HepG2 (cell line): ENCODE measurements around the gene COL27A1. TPM values are rescaled to one million over a fixed set of nuclear protein-coding genes. Genes with fewer than 3 reads are reported as not detected.

Experiments
- ATF4 ChIP-seq, 2 experiments: fragments of 450-650 bp in 1 of 2; sonication (generic) in 1 of 2; formaldehyde crosslinking; IDR thresholded peaks; 2 replicates each; pipeline versions ENCODE4 v1.5.0 to v1.8.0; 2020 to 2022; ENCODE audit warnings: mild to moderate bottlenecking in 1 of 2, missing genetic modification reagents in 1 of 2
- ATM ChIP-seq: fragments of 450-650 bp; IDR thresholded peaks from 2 replicates; pipeline ENCODE4 v1.7.1; 2017; ENCODE audit warnings: mild to moderate bottlenecking, borderline replicate concordance
- CAMTA2 ChIP-seq: sonication (generic); formaldehyde crosslinking; IDR thresholded peaks from 2 replicates; pipeline ENCODE4 v1.4.0; 2020; ENCODE audit warnings: mild to moderate bottlenecking, missing genetic modification reagents, borderline replicate concordance
- CENPT ChIP-seq: sonication (generic); formaldehyde crosslinking; IDR thresholded peaks from 2 replicates; pipeline ENCODE4 v1.8.0; 2022; ENCODE audit warnings: low read depth, mild to moderate bottlenecking, moderate library complexity, missing genetic modification reagents
- DRAP1 ChIP-seq: IDR thresholded peaks from 2 replicates; pipeline ENCODE4 v1.6.1; 2016; ENCODE audit warnings: missing genetic modification reagents, missing compliant biosample characterization
- E2F5 ChIP-seq: sonication (generic); formaldehyde crosslinking; conservative IDR thresholded peaks from 2 replicates; pipeline ENCODE4 v1.4.0; 2020; ENCODE audit warnings: missing genetic modification reagents
- ETS1 ChIP-seq: sonication (generic); formaldehyde crosslinking; IDR thresholded peaks from 2 replicates; pipeline ENCODE4 v1.4.0; 2020; ENCODE audit warnings: missing genetic modification reagents
- FOSL1 ChIP-seq: sonication (generic); formaldehyde crosslinking; IDR thresholded peaks from 2 replicates; pipeline ENCODE4 v1.9.0; 2021; ENCODE audit warnings: missing genetic modification reagents, borderline replicate concordance
- HOXA5 ChIP-seq: sonication (generic); formaldehyde crosslinking; IDR thresholded peaks from 2 replicates; pipeline ENCODE4 v1.4.0; 2020; ENCODE audit warnings: missing genetic modification reagents
- KDM5B ChIP-seq: sonication (generic); formaldehyde crosslinking; IDR thresholded peaks from 2 replicates; pipeline ENCODE4 v1.4.0; 2020; ENCODE audit warnings: missing genetic modification reagents, mild to moderate bottlenecking, borderline replicate concordance
- MAX ChIP-seq: IDR thresholded peaks from 2 replicates; pipeline ENCODE4 v1.6.1; 2012; ENCODE audit warnings: inconsistent platforms
- MBNL3 ChIP-seq: fragments of 250-450 bp; sonication (Bioruptor Pico); conservative IDR thresholded peaks from 2 replicates; pipeline ENCODE4 v1.8.0; 2022; ENCODE audit warnings: mild to moderate bottlenecking, inconsistent platforms
- PTBP1 ChIP-seq: fragments of 200-400 bp; formaldehyde crosslinking; IDR thresholded peaks from 2 replicates; pipeline ENCODE4 v1.6.1; 2018; ENCODE audit warnings: low read length, low read depth; ENCODE audit not compliant: poor library complexity, severe bottlenecking
- SAFB2 ChIP-seq: sonication (generic); formaldehyde crosslinking; IDR thresholded peaks from 2 replicates; pipeline ENCODE4 v1.5.1; 2020; ENCODE audit warnings: missing genetic modification reagents, low read depth, mild to moderate bottlenecking, borderline replicate concordance
- SCMH1 ChIP-seq: sonication (generic); formaldehyde crosslinking; IDR thresholded peaks from 2 replicates; pipeline ENCODE4 v1.9.0; 2021; ENCODE audit warnings: missing genetic modification reagents, mild to moderate bottlenecking, borderline replicate concordance
- SIN3A ChIP-seq: IDR thresholded peaks from 2 replicates; pipeline ENCODE4 v1.6.1; 2011; ENCODE audit warnings: low read depth, mild to moderate bottlenecking, control low read depth, low read length, borderline replicate concordance
- SP2 ChIP-seq: sonication (generic); formaldehyde crosslinking; IDR thresholded peaks from 2 replicates; pipeline ENCODE4 v1.5.1; 2020; ENCODE audit warnings: mild to moderate bottlenecking, missing genetic modification reagents
- SSRP1 ChIP-seq: IDR thresholded peaks from 2 replicates; pipeline ENCODE4 v1.6.1; 2016; ENCODE audit warnings: control low read depth
- STAT5B ChIP-seq: sonication (generic); formaldehyde crosslinking; IDR thresholded peaks from 2 replicates; pipeline ENCODE4 v1.4.0; 2020; ENCODE audit warnings: missing genetic modification reagents
- TAF1 ChIP-seq: sonication (generic); formaldehyde crosslinking; IDR thresholded peaks from 2 replicates; pipeline ENCODE4 v1.4.0; 2020; ENCODE audit warnings: missing genetic modification reagents
- TARDBP ChIP-seq: sonication (generic); formaldehyde crosslinking; IDR thresholded peaks from 2 replicates; pipeline ENCODE4 v1.8.0; 2022; ENCODE audit warnings: mild to moderate bottlenecking, missing genetic modification reagents
- TRIM24 ChIP-seq: sonication (generic); formaldehyde crosslinking; IDR thresholded peaks from 2 replicates; pipeline ENCODE4 v1.8.0; 2022; ENCODE audit warnings: mild to moderate bottlenecking, missing genetic modification reagents
- ZMYM4 ChIP-seq: sonication (generic); formaldehyde crosslinking; IDR thresholded peaks from 2 replicates; pipeline ENCODE4 v1.8.1; 2023; ENCODE audit warnings: mild to moderate bottlenecking, missing genetic modification reagents
- ZNF160 ChIP-seq: sonication (generic); formaldehyde crosslinking; IDR thresholded peaks from 2 replicates; pipeline ENCODE4 v1.8.0; 2022; ENCODE audit warnings: mild to moderate bottlenecking, inconsistent platforms, missing genetic modification reagents
- ZNF232 ChIP-seq: sonication (generic); formaldehyde crosslinking; IDR thresholded peaks from 2 replicates; pipeline ENCODE4 v1.4.0; 2020; ENCODE audit warnings: missing genetic modification reagents, borderline replicate concordance
- ZNF282 ChIP-seq: fragments of 450-650 bp; IDR thresholded peaks from 2 replicates; pipeline ENCODE4 v1.6.1; 2018; ENCODE audit not compliant: partially characterized antibody
- ZNF296 ChIP-seq: sonication (generic); formaldehyde crosslinking; conservative IDR thresholded peaks from 2 replicates; pipeline ENCODE4 v1.5.0; 2020; ENCODE audit warnings: mild to moderate bottlenecking, missing genetic modification reagents
- ZNF333 ChIP-seq: sonication (generic); formaldehyde crosslinking; IDR thresholded peaks from 2 replicates; pipeline ENCODE4 v1.4.0; 2020; ENCODE audit warnings: mild to moderate bottlenecking, missing genetic modification reagents, borderline replicate concordance
- ZNF552 ChIP-seq: sonication (generic); formaldehyde crosslinking; IDR thresholded peaks from 2 replicates; pipeline ENCODE4 v1.9.0; 2022; ENCODE audit warnings: missing genetic modification reagents, mild to moderate bottlenecking, borderline replicate concordance
- polyA plus RNA-seq, 8 experiments: library from polyadenylated mRNA; depleted of rRNA in 3 of 8; stranded (reverse) in 7 of 8; unstranded in 1 of 8; fragments of >200 nt; fragmentation: Illumina TruSeq in 4 of 8; extraction: Trizol in 4 of 8; gene quantifications; 2 replicates each; pipeline versions ENCODE4 v1.2.1 to v1.2.3, GENCODE V29; 2011 to 2016; ENCODE audit warnings: low read depth in 4 of 8, missing spikeins in 1 of 8, mixed read lengths in 1 of 8; ENCODE audit not compliant: insufficient read depth in 1 of 8
- total RNA-seq, 5 experiments: library from RNA; depleted of rRNA; stranded (reverse); fragments of >200 nt; fragmentation: Illumina TruSeq; extraction: Trizol; gene quantifications; 2 replicates each; pipeline ENCODE4 v1.2.3, GENCODE V29; 2016; ENCODE audit warnings: low read depth in 1 of 5

Gene COL27A1
- total and polyA plus RNA-seq, 2 of the 13 experiments (the other 11 are each of a cell fraction or from before 2014, with no cell fraction given), result 71.3 to 89.1 TPM

- TF ChIP-seq CENPT (CRISPR knock-in tag) (no peak), ZNF296 (no peak), ATM (no peak), PTBP1 (no peak), STAT5B (no peak), SSRP1 (CRISPR knock-in tag) (no peak), ATF4 (CRISPR knock-in tag; IDR thresholded peaks at IDR 0.05) (no peak), DRAP1 (0 out of 2 replicates have a peak, but pooled peaks have one; percentile 37), KDM5B (CRISPR knock-in tag) (peak; percentile 34; the same call in 1 of the 2 replicates), ZNF552 (CRISPR knock-in tag) (no peak), SCMH1 (CRISPR knock-in tag) (no peak), SAFB2 (CRISPR knock-in tag) (no peak), TARDBP (CRISPR knock-in tag) (peak; percentile 57; the same call in 1 of the 2 replicates), SIN3A (peak; percentile 43; the same call in 1 of the 2 replicates), ZNF282 (no peak), TAF1 (no peak), ZNF232 (CRISPR knock-in tag) (no peak), MAX (peak; percentile 86), FOSL1 (CRISPR knock-in tag) (no peak), HOXA5 (CRISPR knock-in tag) (no peak), TRIM24 (no peak), ZNF160 (CRISPR knock-in tag) (no peak), CAMTA2 (CRISPR knock-in tag) (no peak), ZNF333 (CRISPR knock-in tag) (no peak), ETS1 (CRISPR knock-in tag) (no peak), E2F5 (no peak), ZMYM4 (CRISPR knock-in tag) (no peak), MBNL3 (CRISPR knock-in tag) (no peak), SP2 (CRISPR knock-in tag) (no peak)
These were observed 8.2 kb downstream of the COL27A1 start (continued) for GRCh38 chr9:114163517-114163951.
